AG04449 (cell line): ENCODE data around the gene PARD6G.

ENCODE experiments used
- CTCF ChIA-PET: fragments of 350-600 bp; formaldehyde crosslinking; extraction: SDS; loops from one replicate; lab custom pipeline; 2021; ENCODE audit warnings: antibody characterized with exemption; lab: Yijun Ruan, JAX
- POLR2A ChIA-PET: fragments of 400-600, 350-600 bp; formaldehyde crosslinking; extraction: SDS; loops from one replicate; lab custom pipeline; 2020; ENCODE audit warnings: antibody characterized with exemption, inconsistent platforms; lab: Yijun Ruan, JAX
- DNase-seq: peaks from one replicate; pipeline ENCODE4 v3.0.0-alpha.2; 2010; ENCODE audit warnings: low read depth, low spot score
- H3K4me3 ChIP-seq: 2 replicates; pipeline ENCODE4 v1.5.1; 2011; ENCODE audit warnings: low read depth, mild to moderate bottlenecking, control low read depth, low read length
- CTCF ChIP-seq: IDR thresholded peaks from one replicate; pipeline ENCODE4 v1.5.1; 2011; ENCODE audit warnings: mild to moderate bottlenecking, moderate library complexity, low read length, control low read depth, inconsistent platforms; ENCODE audit not compliant: insufficient read depth; ENCODE audit errors: missing control alignments

Gene PARD6G

GRCh38 chr18:80145196-80145804, 102.0 kb downstream of the PARD6G start:
- no peak for DNase-seq
- no peak for TF ChIP-seq CTCF
- H3K4me3 ChIP-seq: no peak overlapping the region
- ChIA-PET CTCF (interaction anchor here (1.3 to 5.9 kb wide), 3 partner anchors 10 to 26 kb away, joined by 3 to 68 read pairs (median 5); no protein-coding TSS in a partner anchor), POLR2A (no interaction called here)

- no peak overlapping the region for H3K4me3 ChIP-seq
- DNase-seq: no peak
- ChIA-PET CTCF (interaction anchor here (0.6 to 5.9 kb wide), 4 partner anchors 9 to 116 kb away, joined by 3 to 68 read pairs (median 4); no protein-coding TSS in a partner anchor), POLR2A (no interaction called here)
- TF ChIP-seq CTCF: no peak
Measured at GRCh38 chr18:80143881-80144280, 103.4 kb downstream of the PARD6G start.

GRCh38 chr18:80140455-80140985, 106.8 kb downstream of the PARD6G start:
- TF ChIP-seq CTCF: no peak
- ChIA-PET POLR2A (no interaction called here), CTCF (interaction anchor here (3.1 kb wide), 1 partner anchor 17 kb away, joined by 16 read pairs; no protein-coding TSS in a partner anchor)
- H3K4me3 ChIP-seq: no peak overlapping the region
- no peak for DNase-seq

GRCh38 chr18:80137976-80138375, 109.3 kb downstream of the PARD6G start:
- CTCF ChIA-PET: interaction anchor here (1.2 kb wide), 1 partner anchor 20 kb away, joined by 3 read pairs; no protein-coding TSS in a partner anchor

GRCh38 chr18:80137137-80137536, 110.2 kb downstream of the PARD6G start:
- POLR2A ChIA-PET: no interaction called here
- no peak for DNase-seq
- TF ChIP-seq CTCF: no peak
- CTCF ChIA-PET: interaction anchor here (1.2 kb wide), 1 partner anchor 21 kb away, joined by 3 read pairs; no protein-coding TSS in a partner anchor
- H3K4me3 ChIP-seq: no peak overlapping the region

More at GRCh38 chr18:80137976-80138375, 109.3 kb downstream of the PARD6G start:
- no peak for DNase-seq
- no peak overlapping the region for H3K4me3 ChIP-seq
- POLR2A ChIA-PET: no interaction called here
- TF ChIP-seq CTCF: no peak

- TF ChIP-seq CTCF: no peak
- ChIA-PET POLR2A (interaction anchor here (0.5 kb wide), 1 partner anchor 10 kb away, joined by 3 read pairs; no protein-coding TSS in a partner anchor), CTCF (interaction anchor here (1.2 kb wide), 1 partner anchor 21 kb away, joined by 3 read pairs; no protein-coding TSS in a partner anchor)
- no peak overlapping the region for H3K4me3 ChIP-seq
- DNase-seq: no peak
Measured at GRCh38 chr18:80136679-80137078, 110.6 kb downstream of the PARD6G start.
